ENCODE data around the gene PRKAR2B.

DNA sequence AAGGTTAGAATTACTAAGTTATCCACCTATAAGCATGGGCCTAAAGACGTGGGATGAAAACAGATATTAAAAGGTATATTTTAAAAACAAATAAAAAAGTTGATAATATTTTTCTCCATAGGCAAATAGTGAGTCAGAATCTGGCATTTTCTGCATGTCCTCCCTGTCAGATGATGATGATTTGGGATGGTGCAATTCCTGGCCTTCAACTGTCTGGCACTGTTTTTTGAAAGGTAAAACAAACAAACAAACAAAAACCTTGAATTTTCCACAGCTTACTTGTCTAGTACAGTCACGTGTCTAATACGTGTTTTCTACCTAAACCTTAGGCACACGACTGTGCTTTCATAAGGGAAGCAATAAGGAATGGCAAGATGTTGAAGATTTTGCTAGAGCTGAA is 141.7 kb downstream of the PRKAR2B start:
- no peak for TF ChIP-seq POLR2A (IDR thresholded peaks at IDR 0.05)
- TF ChIP-seq, protein P1, sequence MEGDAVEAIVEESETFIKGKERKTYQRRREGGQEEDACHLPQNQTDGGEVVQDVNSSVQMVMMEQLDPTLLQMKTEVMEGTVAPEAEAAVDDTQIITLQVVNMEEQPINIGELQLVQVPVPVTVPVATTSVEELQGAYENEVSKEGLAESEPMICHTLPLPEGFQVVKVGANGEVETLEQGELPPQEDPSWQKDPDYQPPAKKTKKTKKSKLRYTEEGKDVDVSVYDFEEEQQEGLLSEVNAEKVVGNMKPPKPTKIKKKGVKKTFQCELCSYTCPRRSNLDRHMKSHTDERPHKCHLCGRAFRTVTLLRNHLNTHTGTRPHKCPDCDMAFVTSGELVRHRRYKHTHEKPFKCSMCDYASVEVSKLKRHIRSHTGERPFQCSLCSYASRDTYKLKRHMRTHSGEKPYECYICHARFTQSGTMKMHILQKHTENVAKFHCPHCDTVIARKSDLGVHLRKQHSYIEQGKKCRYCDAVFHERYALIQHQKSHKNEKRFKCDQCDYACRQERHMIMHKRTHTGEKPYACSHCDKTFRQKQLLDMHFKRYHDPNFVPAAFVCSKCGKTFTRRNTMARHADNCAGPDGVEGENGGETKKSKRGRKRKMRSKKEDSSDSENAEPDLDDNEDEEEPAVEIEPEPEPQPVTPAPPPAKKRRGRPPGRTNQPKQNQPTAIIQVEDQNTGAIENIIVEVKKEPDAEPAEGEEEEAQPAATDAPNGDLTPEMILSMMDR (IDR thresholded peaks at IDR 0.05), result no peak

Measured in body of pancreas (tissue), 4 donors.